ENCODE results near the gene CALHM3. TPM values are rescaled to one million over a fixed set of nuclear protein-coding genes. Genes with fewer than 3 reads are reported as not detected.

The CALHM3 gene
- polyA plus RNA-seq, 3 donors, result 0.04 to 0.62 TPM; not detected in 1

GRCh38 chr10:103454026-103454425 is 25.0 kb downstream of the CALHM3 start:
- Mint-ChIP-seq H3K4me3 (no peak overlapping the region), H3K4me1 (peaks cover 49% of the 10 kb centered on the region), H3K27me3 (ENCODE audit: low read depth in 3 of 3) (peaks cover 1 to 7% (median 6%) of the 10 kb centered on the region in 3 donors), H3K9me3 (no peaks in the 10 kb centered on the region), H3K36me3 (peaks cover 16 to 20% of the 10 kb centered on the region in 2 donors), H3K27ac (no peak overlapping the region)
- intact Hi-C loops (cut with micrococcal nuclease), result loop anchor here in 1 of 2 donors (5.0 kb wide), 1 partner anchor 33 kb away; no protein-coding TSS in a partner anchor
- Histone ChIP-seq H3K27ac (ENCODE audit: low read depth in 1 of 2, low read length in 2 of 2) (no peak overlapping the region), H3K4me2 (replicated peaks; ENCODE audit: extremely low read depth, low read length, poor library complexity, severe bottlenecking) (no peak overlapping the region), H3K4me1 (ENCODE audit: control insufficient read depth in 1 of 2, insufficient read depth in 2 of 2, low read length in 2 of 2) (peaks cover 43 to 53% of the 10 kb centered on the region in 2 donors), H2AFZ (ENCODE audit: insufficient read depth, low read depth, low read length, poor library complexity, severe bottlenecking) (peak overlapping the region; percentile 5), H3K9ac (ENCODE audit: insufficient read depth, low read length, poor library complexity, severe bottlenecking) (no peak overlapping the region), H3K36me3 (replicated peaks in 1 of 2; ENCODE audit: control insufficient read depth in 1 of 2, insufficient read depth in 2 of 2, low read length in 2 of 2) (peaks cover 13 to 19% of the 10 kb centered on the region in 2 donors), H3K27me3 (ENCODE audit: control insufficient read depth in 2 of 2, insufficient read depth in 2 of 2, low read length in 2 of 2) (no peaks in the 10 kb centered on the region), H3K4me3 (replicated peaks in 1 of 3; ENCODE audit: low read depth in 2 of 3, low read length in 3 of 3) (no peak overlapping the region), H4K20me1 (ENCODE audit: insufficient read depth, low read length) (peaks cover 18% of the 10 kb centered on the region), H3K9me3 (replicated peaks in 1 of 2; ENCODE audit: control insufficient read depth in 1 of 2, insufficient read depth in 1 of 2, low read length in 2 of 2) (no peaks in the 10 kb centered on the region), H3K79me2 (ENCODE audit: insufficient read depth, low read length) (peaks cover 32% of the 10 kb centered on the region)
- no peak for DNase-seq
- TF ChIP-seq CTCF (IDR thresholded peaks at IDR 0.05), result no peak
- no CpG with 5 or more reads among the region's 4 CpGs for WGBS (ENCODE audit: insufficient coverage)

GRCh38 chr10:103452506-103453230 is 26.4 kb downstream of the CALHM3 start:
- H3K9me3 ChIP-seq (replicated peaks in 1 of 2; ENCODE audit: control insufficient read depth in 1 of 2, insufficient read depth in 1 of 2, low read length in 2 of 2), result no peaks in the 10 kb centered on the region
- peaks cover 32% of the 10 kb centered on the region for H4K20me1 ChIP-seq (ENCODE audit: insufficient read depth, low read length)
- H3K4me1 ChIP-seq (ENCODE audit: control insufficient read depth in 1 of 2, insufficient read depth in 2 of 2, low read length in 2 of 2), result peaks cover 43 to 57% of the 10 kb centered on the region in 2 donors
- TF ChIP-seq CTCF (IDR thresholded peaks at IDR 0.05), result no peak
- no peaks in the 10 kb centered on the region for H3K27me3 ChIP-seq (ENCODE audit: control insufficient read depth in 2 of 2, insufficient read depth in 2 of 2, low read length in 2 of 2)
- H3K27ac ChIP-seq (ENCODE audit: low read depth in 1 of 2, low read length in 2 of 2), result peak overlapping the region in 1 of 2 donors; percentile 77
- H3K36me3 ChIP-seq (replicated peaks in 1 of 2; ENCODE audit: control insufficient read depth in 1 of 2, insufficient read depth in 2 of 2, low read length in 2 of 2), result peaks cover 23 to 32% of the 10 kb centered on the region in 2 donors
- Mint-ChIP-seq H3K4me3 (peak overlapping the region; percentile 93 to 98), H3K4me1 (peaks cover 58% of the 10 kb centered on the region), H3K27me3 (ENCODE audit: low read depth in 3 of 3) (peaks cover 1 to 7% (median 6%) of the 10 kb centered on the region in 3 donors), H3K27ac (peak overlapping the region in 5 of 7 donors; percentile 23 to 91 (median 82)), H3K36me3 (peaks cover 27 to 34% of the 10 kb centered on the region in 2 donors), H3K9me3 (no peaks in the 10 kb centered on the region)
- peak overlapping the region; percentile 95 for H2AFZ ChIP-seq (ENCODE audit: insufficient read depth, low read depth, low read length, poor library complexity, severe bottlenecking)
- peak overlapping the region; percentile 73 to 96 (median 94) for H3K4me3 ChIP-seq (replicated peaks in 1 of 3; ENCODE audit: low read depth in 2 of 3, low read length in 3 of 3)
- intact Hi-C loops (cut with micrococcal nuclease), result loop anchor here in 1 of 2 donors (5.0 kb wide), 1 partner anchor 35 kb away; no protein-coding TSS in a partner anchor
- H3K79me2 ChIP-seq (ENCODE audit: insufficient read depth, low read length), result peaks cover 43% of the 10 kb centered on the region
- no peak for DNase-seq
- peak overlapping the region; percentile 93 for H3K4me2 ChIP-seq (replicated peaks; ENCODE audit: extremely low read depth, low read length, poor library complexity, severe bottlenecking)
- WGBS (ENCODE audit: insufficient coverage), result 38% methylated on average over 23 of the region's 27 CpGs
- H3K9ac ChIP-seq (ENCODE audit: insufficient read depth, low read length, poor library complexity, severe bottlenecking), result peak overlapping the region; percentile 72

All from CD14-positive monocyte (primary cell).